ENCODE measurements around the gene COX6A1. TPM values are rescaled to one million over a fixed set of nuclear protein-coding genes. Genes with fewer than 3 reads are reported as not detected.

Gene COX6A1
- total and polyA plus RNA-seq, 3 donors from 2014 or later = 485 to 563 (median 549) TPM

DNA sequence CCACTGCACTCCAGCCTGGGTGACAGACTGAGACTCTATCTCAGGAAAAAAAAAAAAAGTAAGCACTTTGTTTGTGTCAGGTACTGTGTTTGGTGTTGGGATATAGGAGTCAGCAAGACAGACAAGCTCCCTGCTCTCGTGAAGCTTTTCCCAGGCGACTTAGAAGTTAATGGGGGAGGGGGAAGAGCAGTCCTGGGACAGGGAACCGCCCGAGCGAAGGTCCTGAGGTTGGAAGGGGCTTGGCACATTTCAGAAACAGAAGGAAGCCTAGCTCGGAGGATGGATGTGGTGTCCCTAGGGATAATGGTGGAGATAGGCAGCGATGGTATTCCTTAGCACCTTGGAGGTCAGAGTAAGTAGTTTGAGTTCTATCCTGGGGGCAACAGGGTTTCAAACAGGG is 8.5 kb upstream of the COX6A1 start:
- DNase-seq = no peak
- no peaks in the 10 kb centered on the region for H3K36me3 ChIP-seq (ENCODE audit: low read depth, missing control alignments)
- intact Hi-C loops (cut with DNase I; ENCODE audit: low total_unique reads) = loop anchor here (10.0 kb wide), 1 partner anchor 65 kb away; the partner anchor contains the start of gene MSI1
- H3K4me3 ChIP-seq = no peak overlapping the region
- H3K27ac ChIP-seq = no peak overlapping the region
- H3K27me3 ChIP-seq = no peaks in the 10 kb centered on the region
- no peaks in the 10 kb centered on the region for H3K9me3 ChIP-seq
- no peaks in the 10 kb centered on the region for H3K4me1 ChIP-seq
- no peak for TF ChIP-seq POLR2A (IDR thresholded peaks at IDR 0.05)
- TF ChIP-seq, protein P1, sequence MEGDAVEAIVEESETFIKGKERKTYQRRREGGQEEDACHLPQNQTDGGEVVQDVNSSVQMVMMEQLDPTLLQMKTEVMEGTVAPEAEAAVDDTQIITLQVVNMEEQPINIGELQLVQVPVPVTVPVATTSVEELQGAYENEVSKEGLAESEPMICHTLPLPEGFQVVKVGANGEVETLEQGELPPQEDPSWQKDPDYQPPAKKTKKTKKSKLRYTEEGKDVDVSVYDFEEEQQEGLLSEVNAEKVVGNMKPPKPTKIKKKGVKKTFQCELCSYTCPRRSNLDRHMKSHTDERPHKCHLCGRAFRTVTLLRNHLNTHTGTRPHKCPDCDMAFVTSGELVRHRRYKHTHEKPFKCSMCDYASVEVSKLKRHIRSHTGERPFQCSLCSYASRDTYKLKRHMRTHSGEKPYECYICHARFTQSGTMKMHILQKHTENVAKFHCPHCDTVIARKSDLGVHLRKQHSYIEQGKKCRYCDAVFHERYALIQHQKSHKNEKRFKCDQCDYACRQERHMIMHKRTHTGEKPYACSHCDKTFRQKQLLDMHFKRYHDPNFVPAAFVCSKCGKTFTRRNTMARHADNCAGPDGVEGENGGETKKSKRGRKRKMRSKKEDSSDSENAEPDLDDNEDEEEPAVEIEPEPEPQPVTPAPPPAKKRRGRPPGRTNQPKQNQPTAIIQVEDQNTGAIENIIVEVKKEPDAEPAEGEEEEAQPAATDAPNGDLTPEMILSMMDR (IDR thresholded peaks at IDR 0.05) = no peak
- WGBS, 2 donors = 51 to 53% methylated on average over 7 of the region's 7 CpGs

DNA sequence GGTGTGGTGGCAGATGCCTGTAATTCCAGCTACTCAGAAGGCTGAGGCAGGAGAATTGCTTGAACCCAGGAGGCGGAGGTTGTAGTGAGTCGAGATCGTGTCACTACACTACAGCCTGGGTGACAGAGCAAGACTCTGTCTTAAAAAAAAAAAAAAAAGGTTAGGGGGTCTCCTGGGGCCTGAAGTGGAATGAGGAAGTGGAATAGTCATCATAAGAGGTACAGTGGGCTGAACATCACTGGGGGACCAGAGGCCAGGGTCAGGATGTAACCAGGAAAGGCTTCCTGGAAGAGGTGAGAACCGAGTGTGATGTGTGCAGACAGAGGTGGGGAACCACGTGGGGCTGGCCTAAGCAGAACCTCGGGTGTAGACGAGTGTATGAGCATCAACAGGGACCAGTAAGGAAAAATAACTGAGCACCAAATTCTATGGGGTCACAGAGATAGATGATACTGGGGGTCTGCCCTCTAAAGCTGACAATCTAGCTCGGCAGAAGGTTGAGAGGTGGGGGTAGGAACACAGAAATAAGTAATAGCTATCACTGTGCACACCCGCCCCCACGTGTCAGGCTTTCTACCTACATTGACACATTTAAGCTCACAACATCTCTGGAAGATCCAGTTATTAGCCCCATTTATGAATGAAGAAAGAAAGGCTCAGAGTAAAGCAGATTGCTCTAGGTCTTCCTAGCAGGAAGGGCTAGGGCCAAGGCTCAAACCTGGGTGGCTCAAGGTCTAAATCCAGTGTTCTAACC is 5.0 kb upstream of the COX6A1 start:
- H3K27ac ChIP-seq = no peak overlapping the region
- intact Hi-C loops (cut with DNase I; ENCODE audit: low total_unique reads) = no loop called here
- no peak overlapping the region for H3K4me3 ChIP-seq
- no peaks in the 10 kb centered on the region for H3K36me3 ChIP-seq (ENCODE audit: low read depth, missing control alignments)
- no peaks in the 10 kb centered on the region for H3K27me3 ChIP-seq
- TF ChIP-seq POLR2A (IDR thresholded peaks at IDR 0.05) = no peak
- TF ChIP-seq, protein P1 (IDR thresholded peaks at IDR 0.05) = no peak
- H3K9me3 ChIP-seq = no peaks in the 10 kb centered on the region
- H3K4me1 ChIP-seq = no peaks in the 10 kb centered on the region
- WGBS, 2 donors = 57 to 66% methylated on average over 10 of the region's 10 CpGs
- no peak for DNase-seq

DNA sequence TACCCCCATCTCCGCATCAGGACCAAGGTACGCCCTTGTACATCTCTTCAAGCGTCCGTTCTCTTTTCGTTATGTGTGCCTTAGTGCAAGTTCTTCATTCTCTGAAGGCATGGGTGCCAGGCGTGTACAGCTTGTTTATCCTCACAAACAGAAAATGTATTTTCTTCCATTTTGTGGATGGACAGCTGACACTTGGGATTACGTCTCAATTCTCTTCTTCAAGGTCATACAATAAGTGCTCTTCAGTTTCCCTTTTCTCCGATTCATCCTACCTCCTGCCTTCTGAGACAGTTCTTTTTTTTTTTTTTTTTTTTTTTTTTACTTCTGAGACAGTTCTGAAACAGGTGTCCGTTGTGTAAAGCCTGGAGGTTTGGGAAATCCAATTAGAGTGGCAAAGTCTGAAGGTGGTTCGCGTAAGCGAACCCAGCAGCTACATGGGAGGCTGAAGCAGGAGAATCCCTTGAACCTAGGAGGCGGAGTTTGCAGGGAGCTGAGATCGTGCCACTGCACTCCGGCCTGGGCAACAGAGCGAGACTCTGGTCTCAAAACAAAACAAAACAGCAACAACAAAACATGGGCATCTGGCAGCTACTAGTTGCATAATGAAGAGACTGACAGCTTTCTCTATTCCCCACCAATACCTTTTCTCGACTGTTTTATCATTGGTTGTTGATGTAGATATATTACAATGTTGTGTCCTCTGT is 734 bp downstream of the COX6A1 start:
- no peak for DNase-seq
- WGBS, 2 donors = 17 to 25% methylated on average over 17 of the region's 17 CpGs
- intact Hi-C loops (cut with DNase I; ENCODE audit: low total_unique reads) = no loop called here

DNA sequence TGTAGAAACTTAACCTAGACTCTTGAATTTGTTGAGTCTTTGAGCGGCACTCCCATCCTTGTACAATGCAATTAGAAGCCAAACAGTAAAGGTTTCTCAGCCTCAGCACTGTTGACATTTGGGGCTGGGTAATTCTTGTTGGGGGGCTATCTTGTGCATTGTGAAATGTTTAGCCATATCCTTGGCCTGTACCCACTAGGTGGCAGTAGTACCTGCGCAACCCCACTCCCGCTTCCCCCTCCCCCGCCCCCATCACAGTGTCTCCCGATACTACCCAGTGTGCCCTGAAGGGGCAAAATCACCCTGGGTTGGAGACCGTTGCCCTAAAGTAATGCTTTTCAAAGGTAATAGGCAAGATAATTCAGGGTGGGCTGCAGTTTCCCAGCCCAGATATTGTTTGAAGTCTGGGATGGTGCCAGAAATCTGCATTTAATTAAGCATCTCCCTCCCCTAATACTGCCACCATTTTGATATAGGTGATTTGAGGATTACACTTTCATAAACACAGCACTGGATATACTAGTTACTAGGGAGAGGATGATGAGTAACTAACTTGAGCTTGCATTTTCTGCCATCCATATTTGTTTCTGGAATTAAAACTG is 1.8 kb downstream of the COX6A1 start:
- WGBS, 2 donors = 17 to 32% methylated on average over 6 of the region's 6 CpGs
- H3K36me3 ChIP-seq (ENCODE audit: low read depth, missing control alignments) = no peaks in the 10 kb centered on the region
- H3K9me3 ChIP-seq = no peaks in the 10 kb centered on the region
- TF ChIP-seq, protein P1 (IDR thresholded peaks at IDR 0.05) = peak in 2 of 3 experiments; percentile 24 to 52
- TF ChIP-seq POLR2A (IDR thresholded peaks at IDR 0.05) = no peak
- H3K4me3 ChIP-seq = no peak overlapping the region
- intact Hi-C loops (cut with DNase I; ENCODE audit: low total_unique reads) = no loop called here
- H3K4me1 ChIP-seq = peaks cover 11% of the 10 kb centered on the region
- H3K27me3 ChIP-seq = no peaks in the 10 kb centered on the region
- no peak overlapping the region for H3K27ac ChIP-seq
- DNase-seq = peak; percentile 57

More for the DNA sequence above, 734 bp downstream of the COX6A1 start:
- Histone ChIP-seq H3K4me3 (peak overlapping the region; percentile 71 to 86), H3K9me3 (no peaks in the 10 kb centered on the region), H3K4me1 (peaks cover 11% of the 10 kb centered on the region), H3K27ac (peak overlapping the region; percentile 61 to 73), H3K27me3 (no peaks in the 10 kb centered on the region), H3K36me3 (ENCODE audit: low read depth, missing control alignments) (no peaks in the 10 kb centered on the region)
- no peak for TF ChIP-seq POLR2A (IDR thresholded peaks at IDR 0.05)
- TF ChIP-seq, protein P1 (IDR thresholded peaks at IDR 0.05) = no peak

Data from testis (tissue), 3 donors.